GM12874 (cell line): ENCODE measurements around the gene AGRN.

Source experiments
- TF ChIP-seq, protein P1 (sequence below): IDR thresholded peaks from 2 replicates; pipeline ENCODE4 v1.5.1; 2011; ENCODE audit warnings: low read depth, mild to moderate bottlenecking, control low read depth, low read length, moderate library complexity; ENCODE audit not compliant: insufficient read depth

The AGRN gene

DNA sequence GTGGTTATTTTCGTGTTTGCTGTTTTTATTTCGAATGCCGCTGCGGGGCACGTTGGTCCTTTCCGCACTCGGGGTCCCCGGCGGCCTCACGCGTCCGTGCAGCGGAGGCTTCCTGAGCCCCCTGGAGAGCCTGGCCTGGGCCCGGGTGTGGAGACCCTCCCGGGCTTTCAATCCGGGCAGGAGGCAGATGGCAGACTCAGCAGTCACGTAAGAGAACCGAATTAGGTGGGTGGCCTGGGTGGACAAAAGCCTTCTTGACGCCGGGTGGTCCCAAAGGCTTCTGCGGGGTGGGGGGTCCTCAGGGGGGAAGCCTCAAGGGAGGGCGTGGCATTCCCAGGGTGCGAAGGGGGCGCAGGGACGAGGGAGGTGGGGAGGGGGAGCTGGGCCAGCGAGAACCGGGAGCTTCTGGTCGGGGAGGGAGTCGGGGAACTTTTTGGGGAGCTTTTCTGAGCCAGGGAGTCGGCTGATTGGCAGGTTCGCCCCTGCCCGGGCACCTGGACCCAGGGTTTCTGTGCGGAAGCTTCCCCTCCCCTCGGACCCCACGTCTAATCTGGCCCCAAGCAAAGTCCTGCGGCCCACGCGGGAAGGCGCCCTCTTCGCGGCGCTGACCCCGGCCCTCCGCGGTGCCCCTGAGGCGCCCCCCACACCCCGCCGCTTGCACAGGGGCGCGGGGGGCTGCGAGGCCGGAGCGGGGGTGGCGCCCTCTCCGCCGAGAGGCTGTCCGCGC is 18.7 kb upstream of the AGRN start:
- TF ChIP-seq, protein P1, sequence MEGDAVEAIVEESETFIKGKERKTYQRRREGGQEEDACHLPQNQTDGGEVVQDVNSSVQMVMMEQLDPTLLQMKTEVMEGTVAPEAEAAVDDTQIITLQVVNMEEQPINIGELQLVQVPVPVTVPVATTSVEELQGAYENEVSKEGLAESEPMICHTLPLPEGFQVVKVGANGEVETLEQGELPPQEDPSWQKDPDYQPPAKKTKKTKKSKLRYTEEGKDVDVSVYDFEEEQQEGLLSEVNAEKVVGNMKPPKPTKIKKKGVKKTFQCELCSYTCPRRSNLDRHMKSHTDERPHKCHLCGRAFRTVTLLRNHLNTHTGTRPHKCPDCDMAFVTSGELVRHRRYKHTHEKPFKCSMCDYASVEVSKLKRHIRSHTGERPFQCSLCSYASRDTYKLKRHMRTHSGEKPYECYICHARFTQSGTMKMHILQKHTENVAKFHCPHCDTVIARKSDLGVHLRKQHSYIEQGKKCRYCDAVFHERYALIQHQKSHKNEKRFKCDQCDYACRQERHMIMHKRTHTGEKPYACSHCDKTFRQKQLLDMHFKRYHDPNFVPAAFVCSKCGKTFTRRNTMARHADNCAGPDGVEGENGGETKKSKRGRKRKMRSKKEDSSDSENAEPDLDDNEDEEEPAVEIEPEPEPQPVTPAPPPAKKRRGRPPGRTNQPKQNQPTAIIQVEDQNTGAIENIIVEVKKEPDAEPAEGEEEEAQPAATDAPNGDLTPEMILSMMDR, result no peak

DNA sequence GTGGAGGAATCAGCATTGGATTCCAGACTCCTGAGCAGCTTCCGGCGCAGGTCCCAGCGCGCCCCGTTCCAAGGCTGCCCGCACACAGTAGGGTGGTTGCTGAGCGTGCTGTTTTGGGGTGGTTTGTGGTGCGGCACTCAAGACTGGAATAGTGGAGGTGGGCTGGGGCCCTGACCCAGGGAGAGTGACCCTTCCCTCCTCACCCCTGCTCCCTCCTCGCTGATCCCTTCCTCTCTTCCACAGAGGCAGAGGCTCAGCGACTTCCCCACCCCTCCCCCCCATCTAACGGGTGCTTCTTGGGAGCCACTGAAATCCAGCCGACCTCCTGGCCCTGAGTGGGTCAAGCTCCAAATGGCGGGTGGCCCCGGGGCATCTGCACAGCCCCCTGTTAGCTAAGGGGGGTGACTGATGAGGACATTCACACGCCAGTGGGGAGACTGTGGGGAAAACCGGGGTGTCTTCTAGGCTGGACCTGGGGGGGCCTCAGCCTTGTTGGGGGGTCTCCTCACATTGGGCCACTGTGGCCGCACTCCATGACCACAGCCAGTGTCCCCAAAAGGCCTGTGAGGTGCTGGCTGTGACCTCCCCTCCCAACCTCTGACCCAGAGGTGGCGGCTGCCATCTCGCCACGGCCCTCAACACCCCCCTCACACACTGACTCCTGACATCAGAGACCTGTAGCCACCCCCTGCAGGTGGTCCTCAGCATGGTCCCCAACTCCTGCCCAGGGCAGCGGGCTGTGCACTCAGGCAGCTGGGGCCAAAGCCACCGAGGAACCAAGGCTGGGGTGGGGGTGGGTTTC is 16.1 kb upstream of the AGRN start:
- TF ChIP-seq, protein P1, result no peak

DNA sequence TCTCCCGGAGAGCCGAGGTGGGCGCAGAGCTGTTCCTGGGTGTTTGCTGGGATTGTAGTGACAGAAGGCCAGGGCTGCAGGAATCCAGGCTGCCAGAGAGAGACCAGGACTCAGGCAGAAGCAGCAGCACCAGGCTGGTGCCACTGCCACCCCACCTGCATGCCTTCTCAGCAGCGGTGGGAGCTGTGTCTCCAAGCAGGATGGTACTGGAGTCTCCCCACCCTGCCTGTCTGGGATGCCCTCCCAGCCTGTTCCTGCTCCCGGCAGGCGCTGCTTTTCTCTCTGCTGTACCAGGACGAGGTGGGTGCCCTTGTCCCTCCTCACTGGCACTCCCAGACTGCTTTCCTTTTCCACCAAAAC is 15.5 kb upstream of the AGRN start:
- TF ChIP-seq, protein P1, result no peak

DNA sequence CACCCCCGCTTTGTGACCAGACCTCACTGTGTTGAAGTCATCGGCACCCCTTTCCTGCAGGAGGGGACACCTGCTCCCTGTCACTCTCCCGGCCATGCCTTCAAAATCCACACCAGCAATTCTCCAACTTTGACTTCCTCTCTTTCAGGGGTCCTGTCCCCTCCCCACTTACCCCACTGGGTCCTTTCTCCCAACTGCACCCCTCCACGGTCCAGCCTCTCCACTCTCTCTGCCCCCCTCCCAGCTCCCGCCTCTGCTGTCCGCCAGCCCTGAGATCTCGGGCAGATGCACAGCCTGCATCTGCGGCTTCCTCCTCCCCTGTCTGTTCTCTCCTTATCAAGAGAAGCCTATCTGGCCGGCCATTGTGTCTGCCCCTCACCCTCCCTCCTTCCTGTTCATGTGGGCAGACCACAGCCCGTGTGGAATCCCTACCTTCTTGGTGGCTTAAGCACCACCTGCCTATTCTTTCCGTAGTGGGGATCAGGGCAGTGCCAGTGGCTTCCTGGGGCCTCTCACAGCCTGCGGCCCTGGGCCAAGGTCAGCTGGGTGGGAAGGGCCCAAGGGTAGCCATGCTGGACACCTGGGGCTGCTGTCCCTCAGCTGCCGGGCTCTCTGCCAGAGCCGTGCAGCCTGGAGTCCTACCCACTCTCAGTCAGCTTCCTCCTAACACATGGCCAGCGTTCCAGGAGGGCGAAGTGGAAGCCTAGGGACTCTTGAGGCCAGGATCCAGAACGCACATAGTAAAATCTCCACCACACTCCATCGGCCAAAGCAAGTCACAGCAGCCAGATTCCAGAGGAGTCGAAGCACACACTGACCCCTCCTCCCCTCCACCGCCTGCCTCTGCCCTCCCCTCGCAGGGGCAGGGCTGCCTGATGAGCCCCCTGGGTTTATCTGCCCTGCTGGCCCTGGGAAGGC is 14.9 kb upstream of the AGRN start:
- TF ChIP-seq, protein P1, result no peak

DNA sequence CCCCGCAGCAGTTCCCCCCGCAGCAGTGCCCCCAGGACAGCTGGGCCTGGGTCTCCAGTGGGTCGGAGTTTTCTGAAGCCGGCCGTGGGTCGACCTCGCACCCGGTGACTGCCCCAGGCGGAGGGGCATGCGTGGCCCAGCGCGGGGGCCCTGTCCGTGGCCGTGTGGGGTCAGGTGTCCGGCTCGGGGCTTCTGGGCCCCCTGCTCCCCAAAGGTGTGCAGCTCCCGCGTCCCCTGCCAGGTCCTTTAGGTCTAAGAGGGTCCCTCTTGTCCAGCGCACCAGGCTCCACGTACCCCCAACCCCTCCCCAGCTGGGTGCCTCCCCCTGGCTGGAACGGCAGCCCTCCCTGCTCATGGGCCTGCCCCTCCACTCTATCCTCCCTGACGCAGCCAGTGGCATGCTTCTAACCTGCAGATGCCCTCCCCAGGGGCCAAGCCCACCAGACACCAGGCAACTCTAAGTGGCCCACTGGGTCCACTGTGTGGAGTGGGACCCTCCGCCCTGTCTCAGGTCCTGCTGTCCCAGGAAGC is 14.1 kb upstream of the AGRN start:
- TF ChIP-seq, protein P1, result no peak

DNA sequence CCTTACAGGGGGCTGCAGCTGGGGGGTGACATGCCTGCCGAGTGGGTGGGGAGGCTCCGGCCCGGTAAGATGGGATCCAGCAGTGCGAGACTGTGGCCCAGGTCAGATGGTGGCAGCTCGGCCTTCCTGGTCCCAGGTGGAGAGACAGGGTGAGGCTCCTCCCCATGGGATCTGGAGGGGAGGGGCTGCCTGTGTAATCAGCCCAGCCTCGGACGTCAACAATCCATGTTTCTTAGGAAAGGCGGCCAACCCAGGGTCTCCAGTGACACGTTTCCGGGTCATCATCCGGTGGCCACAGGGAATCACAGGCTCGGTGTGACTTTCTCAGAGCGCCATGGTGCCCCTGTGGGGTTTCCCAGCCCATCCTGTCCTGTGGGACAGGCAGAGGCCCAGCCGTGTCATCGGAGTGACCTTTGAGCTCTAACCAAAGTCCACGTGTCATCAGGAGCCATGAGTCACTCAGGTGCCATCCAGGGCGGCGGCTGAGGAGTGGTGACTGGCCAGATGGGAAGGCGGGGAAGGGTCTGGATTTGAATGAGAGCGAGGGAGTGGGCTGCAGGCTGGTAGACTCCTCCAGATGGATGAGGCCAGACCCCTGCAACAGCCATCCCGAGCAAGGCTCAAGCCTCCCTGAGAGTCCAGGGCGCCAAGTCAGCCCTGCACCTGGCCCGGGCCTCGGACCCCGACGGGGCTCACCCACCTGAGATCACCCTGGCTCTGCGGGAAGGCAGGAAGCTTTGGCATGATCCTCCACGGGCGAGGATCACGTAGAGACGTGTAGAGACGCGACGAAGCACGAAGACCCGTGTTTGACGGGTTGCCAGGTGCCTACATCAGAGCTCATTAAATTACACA is 13.4 kb upstream of the AGRN start:
- TF ChIP-seq, protein P1, result no peak
